Astrocyte (in vitro differentiated cells and primary cell): Measurements from ENCODE around the gene FBXL7. TPM values are rescaled to one million over a fixed set of nuclear protein-coding genes. Genes with fewer than 3 reads are reported as not detected.

Experiments
- DNase-seq: peaks from one replicate; pipeline ENCODE4 v3.0.0-alpha.2; 2010; ENCODE audit warnings: low read depth
- FAIRE-seq: peaks from 2 replicates; lab custom pipeline; 2011; peaks lifted over from hg19 to GRCh38; lab: Jason Lieb, UNC
- H2AFZ ChIP-seq: 2 replicates; pipeline ENCODE4 v1.6.0; 2012; ENCODE audit warnings: low read depth, low read length, inconsistent platforms
- H3K27ac ChIP-seq: 2 replicates; pipeline ENCODE4 v1.5.1; 2011; ENCODE audit warnings: low read depth, low read length, inconsistent platforms
- H3K27me3 ChIP-seq: 2 replicates; pipeline ENCODE4 v1.6.0; 2011; ENCODE audit warnings: low read length, inconsistent platforms; ENCODE audit not compliant: insufficient read depth
- H3K36me3 ChIP-seq: 2 replicates; pipeline ENCODE4 v1.5.1; 2011; ENCODE audit warnings: low read length, inconsistent platforms; ENCODE audit not compliant: insufficient read depth
- H3K4me1 ChIP-seq: 2 replicates; pipeline ENCODE4 v1.5.1; 2011; ENCODE audit warnings: low read length, inconsistent platforms; ENCODE audit not compliant: insufficient read depth
- H3K4me2 ChIP-seq: 2 replicates; pipeline ENCODE4 v1.6.0; 2012; ENCODE audit warnings: low read length, inconsistent platforms
- H3K4me3 ChIP-seq: 2 replicates; pipeline ENCODE4 v1.5.1; 2011; ENCODE audit warnings: low read depth, mild to moderate bottlenecking, low read length, inconsistent platforms; ENCODE audit not compliant: insufficient read depth
- H3K79me2 ChIP-seq: 2 replicates; pipeline ENCODE4 v1.6.0; 2012; ENCODE audit warnings: mild to moderate bottlenecking, low read length, inconsistent platforms; ENCODE audit not compliant: insufficient read depth
- H3K9ac ChIP-seq: 2 replicates; pipeline ENCODE4 v1.6.0; 2012; ENCODE audit warnings: mild to moderate bottlenecking, low read length, inconsistent platforms
- H3K9me3 ChIP-seq: 2 replicates; pipeline ENCODE4 v1.5.1; 2012; ENCODE audit warnings: low read depth, mild to moderate bottlenecking, low read length, inconsistent platforms; ENCODE audit not compliant: insufficient read depth
- H4K20me1 ChIP-seq: 2 replicates; pipeline ENCODE4 v1.6.0; 2012; ENCODE audit warnings: low read length, inconsistent platforms; ENCODE audit not compliant: insufficient read depth
- H3K27ac Mint-ChIP-seq: one replicate; pipeline ENCODE4 v1.8.0; 2021; ENCODE audit warnings: mild to moderate bottlenecking, mixed read lengths; ENCODE audit not compliant: unreplicated experiment
- H3K27me3 Mint-ChIP-seq: one replicate; pipeline ENCODE4 v1.8.0; 2021; ENCODE audit warnings: low read depth, mixed read lengths; ENCODE audit not compliant: unreplicated experiment
- H3K36me3 Mint-ChIP-seq: one replicate; pipeline ENCODE4 v1.8.0; 2021; ENCODE audit warnings: low read depth, mixed read lengths; ENCODE audit not compliant: unreplicated experiment
- H3K4me1 Mint-ChIP-seq: one replicate; pipeline ENCODE4 v1.8.0; 2021; ENCODE audit warnings: low read depth, mixed read lengths; ENCODE audit not compliant: unreplicated experiment
- H3K4me3 Mint-ChIP-seq: one replicate; pipeline ENCODE4 v1.8.0; 2021; ENCODE audit warnings: mild to moderate bottlenecking, moderate library complexity, mixed read lengths; ENCODE audit not compliant: unreplicated experiment
- H3K9me3 Mint-ChIP-seq: one replicate; pipeline ENCODE4 v1.8.0; 2021; ENCODE audit warnings: mild to moderate bottlenecking, mixed read lengths; ENCODE audit not compliant: unreplicated experiment
- CTCF ChIP-seq: IDR thresholded peaks from 2 replicates; pipeline ENCODE4 v1.5.1; 2011; ENCODE audit warnings: low read depth, mild to moderate bottlenecking, inconsistent platforms, low read length, moderate library complexity; ENCODE audit not compliant: insufficient read depth
- EZH2 ChIP-seq: IDR thresholded peaks from 2 replicates; pipeline ENCODE4 v1.6.1; 2012; ENCODE audit warnings: mild to moderate bottlenecking, low read length, inconsistent platforms; ENCODE audit not compliant: insufficient read depth
- total RNA-seq: library from RNA; stranded (reverse); gene quantifications from 2 replicates; pipeline ENCODE4 v1.2.1, GENCODE V29; 2021

FBXL7 gene
- total RNA-seq, 1 donor from 2014 or later = 21.0 TPM

DNA sequence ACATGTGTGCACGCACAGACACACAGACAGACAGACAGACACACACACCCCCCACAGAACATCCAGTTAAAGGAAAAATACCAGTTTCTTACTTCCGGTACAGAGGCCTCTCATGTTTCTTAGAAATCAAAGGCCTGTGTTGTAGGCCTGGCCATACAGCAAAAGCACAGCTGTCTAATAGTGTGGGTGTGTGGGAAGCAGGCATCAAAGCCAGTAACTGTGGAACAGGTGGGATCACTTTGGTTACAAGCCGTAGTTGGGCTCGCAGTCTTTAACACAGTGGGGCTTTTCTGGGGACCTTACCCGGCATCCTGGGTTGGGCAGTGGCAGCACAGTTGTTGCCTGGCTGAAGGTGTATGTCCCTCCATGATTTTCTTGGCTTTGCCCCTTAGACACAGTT is 55.2 kb downstream of the FBXL7 start:
- H3K27me3 ChIP-seq = no peaks in the 10 kb centered on the region
- no peaks in the 10 kb centered on the region for H3K27me3 Mint-ChIP-seq
- no peak overlapping the region for H3K9ac ChIP-seq
- H3K27ac Mint-ChIP-seq = no peak overlapping the region
- DNase-seq = no peak
- H3K4me2 ChIP-seq = no peak overlapping the region
- no peak overlapping the region for H3K4me3 Mint-ChIP-seq
- peaks cover 9% of the 10 kb centered on the region for H3K79me2 ChIP-seq
- H3K9me3 ChIP-seq = no peaks in the 10 kb centered on the region
- TF ChIP-seq CTCF (no peak), EZH2 (no peak)
- peaks cover 32% of the 10 kb centered on the region for H4K20me1 ChIP-seq
- no peak for FAIRE-seq
- peaks cover 5% of the 10 kb centered on the region for H3K4me1 Mint-ChIP-seq
- H3K4me3 ChIP-seq = no peak overlapping the region
- no peaks in the 10 kb centered on the region for H3K36me3 ChIP-seq
- H2AFZ ChIP-seq = no peak overlapping the region
- peaks cover 3% of the 10 kb centered on the region for H3K36me3 Mint-ChIP-seq
- H3K9me3 Mint-ChIP-seq = no peaks in the 10 kb centered on the region
- H3K4me1 ChIP-seq = no peaks in the 10 kb centered on the region
- no peak overlapping the region for H3K27ac ChIP-seq

DNA sequence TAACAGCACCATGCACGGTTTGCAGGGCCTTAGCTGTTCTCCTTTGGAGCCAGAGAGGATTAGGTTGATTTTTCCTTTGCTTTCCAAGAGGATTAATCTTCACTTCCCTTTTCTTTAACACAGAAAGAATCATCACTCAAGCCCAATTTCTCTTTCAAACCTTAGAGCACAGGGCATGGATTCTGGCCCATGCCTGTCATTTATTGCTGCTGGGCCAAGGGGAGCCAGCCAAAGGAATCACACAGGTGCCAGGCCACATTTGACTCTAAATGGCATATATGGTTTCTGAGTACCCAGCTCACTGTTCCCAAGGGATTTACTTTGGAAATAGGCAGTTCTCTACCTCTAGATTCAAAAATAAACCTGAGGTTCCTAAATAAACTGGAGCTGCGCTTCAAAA is 58.3 kb downstream of the FBXL7 start:
- no peaks in the 10 kb centered on the region for H3K4me1 ChIP-seq
- no peak overlapping the region for H3K4me2 ChIP-seq
- H3K79me2 ChIP-seq = no peaks in the 10 kb centered on the region
- no peak overlapping the region for H3K27ac ChIP-seq
- no peak for TF ChIP-seq EZH2
- no peak for TF ChIP-seq CTCF
- no peaks in the 10 kb centered on the region for H3K27me3 ChIP-seq
- H3K9me3 ChIP-seq = no peaks in the 10 kb centered on the region
- peaks cover 5% of the 10 kb centered on the region for H3K36me3 Mint-ChIP-seq
- no peak for FAIRE-seq
- no peaks in the 10 kb centered on the region for H3K9me3 Mint-ChIP-seq
- no peaks in the 10 kb centered on the region for H3K27me3 Mint-ChIP-seq
- peaks cover 21% of the 10 kb centered on the region for H4K20me1 ChIP-seq
- H3K27ac Mint-ChIP-seq = no peak overlapping the region
- no peak for DNase-seq
- no peak overlapping the region for H3K4me3 ChIP-seq
- peaks cover 5% of the 10 kb centered on the region for H3K4me1 Mint-ChIP-seq
- no peak overlapping the region for H3K4me3 Mint-ChIP-seq
- H2AFZ ChIP-seq = no peak overlapping the region
- H3K9ac ChIP-seq = no peak overlapping the region
- H3K36me3 ChIP-seq = no peaks in the 10 kb centered on the region

- no peaks in the 10 kb centered on the region for H3K4me1 ChIP-seq
- H3K27ac Mint-ChIP-seq = no peak overlapping the region
Measured at GRCh38 chr5:15558681-15559080, 58.7 kb downstream of the FBXL7 start.

More at GRCh38 chr5:15558681-15559080, 58.7 kb downstream of the FBXL7 start:
- H3K9me3 Mint-ChIP-seq = no peaks in the 10 kb centered on the region
- no peaks in the 10 kb centered on the region for H3K79me2 ChIP-seq
- H3K27me3 Mint-ChIP-seq = no peaks in the 10 kb centered on the region
- H3K9ac ChIP-seq = no peak overlapping the region
- no peak overlapping the region for H3K4me3 Mint-ChIP-seq
- H2AFZ ChIP-seq = no peak overlapping the region
- peaks cover 19% of the 10 kb centered on the region for H4K20me1 ChIP-seq
- no peaks in the 10 kb centered on the region for H3K27me3 ChIP-seq
- peaks cover 7% of the 10 kb centered on the region for H3K36me3 Mint-ChIP-seq
- no peak overlapping the region for H3K4me2 ChIP-seq
- no peak for DNase-seq
- no peak for FAIRE-seq
- no peak for TF ChIP-seq CTCF
- no peak for TF ChIP-seq EZH2
- no peak overlapping the region for H3K27ac ChIP-seq
- no peaks in the 10 kb centered on the region for H3K9me3 ChIP-seq
- H3K4me1 Mint-ChIP-seq = peaks cover 5% of the 10 kb centered on the region
- no peak overlapping the region for H3K4me3 ChIP-seq
- no peaks in the 10 kb centered on the region for H3K36me3 ChIP-seq
